Adrenal gland (tissue), 12 donors: ENCODE measurements around the gene ME1. TPM values are rescaled to one million over a fixed set of nuclear protein-coding genes. Genes with fewer than 3 reads are reported as not detected.

ENCODE experiments used
- DNase-seq, 7 donors: peaks; one replicate each; pipeline ENCODE4 v3.0.0-alpha.2; 2019 to 2020
- H3K27ac ChIP-seq, 5 donors: fragments of 200-600 bp; sonication (generic) in 4 of 5; 1 replicate in 3 of 5; 2 replicates in 2 of 5; pipeline versions ENCODE4 v1.5.1 to v1.8.0; 2016 to 2020; ENCODE audit warnings: mild to moderate bottlenecking in 1 of 5
- H3K27me3 ChIP-seq: fragments of 200-600 bp; 2 replicates; pipeline ENCODE4 v1.8.0; 2021
- H3K36me3 ChIP-seq, 2 donors: fragments of 200-600 bp; replicated peaks in 1 of 2; 1 replicate in 1 of 2; 2 replicates in 1 of 2; pipeline versions ENCODE4 v1.5.1 to v1.8.0; 2018 to 2022
- H3K4me1 ChIP-seq, 2 donors: fragments of 200-600 bp; replicated peaks in 1 of 2; 1 replicate in 1 of 2; 2 replicates in 1 of 2; pipeline versions ENCODE4 v1.5.1 to v1.8.0; 2018 to 2021
- H3K4me3 ChIP-seq, 4 donors: fragments of 200-600 bp; sonication (generic) in 3 of 4; one replicate each; pipeline ENCODE4 v1.5.1; 2016 to 2018
- H3K9me3 ChIP-seq, 3 donors: fragments of 200-600 bp; sonication (generic) in 1 of 3; replicated peaks in 1 of 3; 1 replicate in 2 of 3; 2 replicates in 1 of 3; pipeline versions ENCODE4 v1.5.1 to v1.8.0; 2016 to 2021
- CTCF ChIP-seq, 6 experiments: fragments of 450-650 bp in 4 of 6; fragments of 200-600 bp in 2 of 6; sonication (generic) in 1 of 6; IDR thresholded peaks; 1 replicate in 5 of 6; 2 replicates in 1 of 6; pipeline versions ENCODE4 v1.5.1 to v1.8.0; 2016 to 2021; ENCODE audit warnings: antibody characterized with exemption in 6 of 6, mild to moderate bottlenecking in 2 of 6, moderate library complexity in 1 of 6
- POLR2A ChIP-seq, 2 donors: fragments of 450-650 bp; IDR thresholded peaks; one replicate each; pipeline ENCODE4 v1.6.1; 2017; ENCODE audit warnings: antibody characterized with exemption in 2 of 2, mild to moderate bottlenecking in 2 of 2, moderate library complexity in 1 of 2
- WGBS, 4 donors: extraction: QIAGEN DNeasy Blood & Tissue Kit in 2 of 4; methylation state at CpG; one replicate each; pipeline versions ENCODE4 v1.1.5 to v1.1.7; 2013 to 2017; 5-methylcytosine and 5-hydroxymethylcytosine counted together
- intact Hi-C, 2 donors: fragments of 100-400 bp; cut with DNase I; formaldehyde crosslinking; loops; one replicate each; pipeline versions ENCODE4 v1.14.1 to v1.15.0; 2022 to 2023
- polyA plus RNA-seq, 3 donors: library from polyadenylated mRNA; stranded (reverse); fragments of 200-250 nt in 2 of 3; fragments of 350-450 nt in 1 of 3; fragmentation: Illumina TruSeq in 1 of 3; extraction: RNeasy Lipid Tissue Mini Kit (QIAGEN cat#74804) in 1 of 3; gene quantifications; one replicate each; pipeline ENCODE4 v1.2.3, GENCODE V29; 2013 to 2014
- total RNA-seq, 9 donors: library from RNA; depleted of rRNA in 4 of 9; stranded (reverse); fragments of >200 nt in 4 of 9; fragments of 120-200 nt in 1 of 9; fragmentation: NEBNext Ultra II Directional in 1 of 9; extraction: Animal tissue kit (Norgen Biotek cat#: 25700) in 1 of 9; gene quantifications; one replicate each; pipeline versions ENCODE4 v1.1.0 to v1.2.4, GENCODE V29; 2013 to 2023
- donor health status: healthy with polysubstance abuse.
- donor health status: Bipolar disorder and iron deficiency.
- donor health status: DM: yes; HTN: yes; CAD: no.
- donor health status: DM: no; HTN: no; CAD: no.
- donor health status: DM: no; HTN: no; CAD: no.
- donor health status: DM: yes; HTN: yes; CAD: no.

ME1 gene
- total and polyA plus RNA-seq, 12 donors = 19.9 to 145 (median 64.1) TPM

- intact Hi-C loops = no loop called here
- H3K27me3 ChIP-seq = no peaks in the 10 kb centered on the region
- no peaks in the 10 kb centered on the region for H3K9me3 ChIP-seq
- no peaks in the 10 kb centered on the region for H3K36me3 ChIP-seq
- no peak overlapping the region for H3K4me3 ChIP-seq
- no peak for TF ChIP-seq CTCF (IDR thresholded peaks at IDR 0.05)
- no peak for TF ChIP-seq POLR2A (IDR thresholded peaks at IDR 0.05)
- peaks cover 17 to 22% of the 10 kb centered on the region in 2 donors for H3K4me1 ChIP-seq
- no peak for DNase-seq
- H3K27ac ChIP-seq = no peak overlapping the region
Measured at GRCh38 chr6:83433177-83433576, 2.3 kb upstream of the ME1 start.

GRCh38 chr6:83432636-83433035 is 1.8 kb upstream of the ME1 start:
- no peak for DNase-seq
- WGBS, 4 donors = 91 to 94% (median 93%) methylated on average over 2 of the region's 2 CpGs
- intact Hi-C loops = no loop called here
- no peaks in the 10 kb centered on the region for H3K9me3 ChIP-seq
- H3K4me3 ChIP-seq = no peak overlapping the region
- peaks cover 17 to 27% of the 10 kb centered on the region in 2 donors for H3K4me1 ChIP-seq
- no peaks in the 10 kb centered on the region for H3K36me3 ChIP-seq
- TF ChIP-seq CTCF (IDR thresholded peaks at IDR 0.05) (no peak), POLR2A (IDR thresholded peaks at IDR 0.05) (no peak)
- no peak overlapping the region for H3K27ac ChIP-seq
- no peaks in the 10 kb centered on the region for H3K27me3 ChIP-seq

GRCh38 chr6:83431545-83432155 is 799 bp upstream of the ME1 start:
- H3K27ac ChIP-seq = peak overlapping the region; percentile 73 to 97 (median 88)
- intact Hi-C loops = no loop called here

More at GRCh38 chr6:83431545-83432155, 799 bp upstream of the ME1 start:
- no peaks in the 10 kb centered on the region for H3K27me3 ChIP-seq
- no peaks in the 10 kb centered on the region for H3K36me3 ChIP-seq
- 51 to 69% (median 55%) methylated on average over 18 to 19 of the region's 19 CpGs for WGBS, 4 donors
- peak; percentile 32 to 69 (median 59) for DNase-seq
- H3K4me1 ChIP-seq = peaks cover 17 to 32% of the 10 kb centered on the region in 2 donors
- peak overlapping the region in 2 of 4 donors; percentile 73 to 80 for H3K4me3 ChIP-seq
- TF ChIP-seq CTCF (IDR thresholded peaks at IDR 0.05) (no peak), POLR2A (IDR thresholded peaks at IDR 0.05) (no peak)
- no peaks in the 10 kb centered on the region for H3K9me3 ChIP-seq
